Hepatocyte (in vitro differentiated cells): Measurements from ENCODE around the gene MAN1B1. TPM values are rescaled to one million over a fixed set of nuclear protein-coding genes. Genes with fewer than 3 reads are reported as not detected.

Experiments used
- DNase-seq: peaks from one replicate; pipeline ENCODE4 v3.0.0-alpha.2; 2016; ENCODE audit warnings: low spot score
- H2AFZ ChIP-seq: fragments of 200-600 bp; sonication (generic); 2 replicates; pipeline ENCODE4 v1.6.0; 2016; ENCODE audit warnings: antibody characterized with exemption, mild to moderate bottlenecking
- H3K27ac ChIP-seq: fragments of 200-600 bp; sonication (generic); 2 replicates; pipeline ENCODE4 v1.5.1; 2016; ENCODE audit warnings: mild to moderate bottlenecking
- H3K27me3 ChIP-seq: fragments of 200-600 bp; sonication (generic); 2 replicates; pipeline ENCODE4 v1.6.1; 2016
- H3K36me3 ChIP-seq: fragments of 200-600 bp; sonication (generic); replicated peaks from 2 replicates; pipeline ENCODE4 v1.5.1; 2016; ENCODE audit warnings: low read depth; ENCODE audit not compliant: insufficient read depth
- H3K4me1 ChIP-seq: fragments of 200-600 bp; sonication (generic); 2 replicates; pipeline ENCODE4 v1.5.1; 2016; ENCODE audit warnings: mild to moderate bottlenecking, moderate library complexity; ENCODE audit not compliant: insufficient read depth
- H3K4me2 ChIP-seq: fragments of 200-600 bp; sonication (generic); 2 replicates; pipeline ENCODE4 v1.6.0; 2016
- H3K4me3 ChIP-seq: fragments of 200-600 bp; sonication (generic); 2 replicates; pipeline ENCODE4 v1.5.1; 2016; ENCODE audit warnings: mild to moderate bottlenecking
- H3K79me2 ChIP-seq: fragments of 200-600 bp; sonication (generic); 2 replicates; pipeline ENCODE4 v1.6.0; 2017; ENCODE audit warnings: mild to moderate bottlenecking
- H3K9me2 ChIP-seq: fragments of 200-600 bp; sonication (generic); replicated peaks from 2 replicates; pipeline ENCODE4 v1.6.0; 2017; ENCODE audit warnings: mild to moderate bottlenecking; ENCODE audit not compliant: insufficient read depth
- H3K9me3 ChIP-seq: fragments of 200-600 bp; sonication (generic); 2 replicates; pipeline ENCODE4 v1.5.1; 2016; ENCODE audit warnings: low read depth, mild to moderate bottlenecking
- H4K20me1 ChIP-seq: fragments of 200-600 bp; sonication (generic); 2 replicates; pipeline ENCODE4 v1.6.0; 2016; ENCODE audit warnings: mild to moderate bottlenecking; ENCODE audit not compliant: insufficient read depth, poor library complexity, severe bottlenecking
- CTCF ChIP-seq: fragments of 200-600 bp; sonication (generic); IDR thresholded peaks from 2 replicates; pipeline ENCODE4 v1.5.1; 2016; ENCODE audit warnings: antibody characterized with exemption, mild to moderate bottlenecking; ENCODE audit not compliant: poor library complexity
- EZH2 ChIP-seq: fragments of 200-600 bp; sonication (generic); IDR thresholded peaks from 2 replicates; pipeline ENCODE4 v1.6.1; 2016; ENCODE audit warnings: antibody characterized with exemption, mild to moderate bottlenecking, borderline replicate concordance
- EZH2phosphoT487 ChIP-seq: fragments of 200-600 bp; sonication (generic); IDR thresholded peaks from one replicate; pipeline ENCODE4 v1.6.1; 2018; ENCODE audit warnings: antibody characterized with exemption, mild to moderate bottlenecking, low read depth, moderate library complexity; ENCODE audit not compliant: unreplicated experiment, severe bottlenecking
- WGBS: methylation state at CpG from one replicate; pipeline ENCODE4 v1.1.6; 2016; ENCODE audit warnings: low lambda C conversion rate; ENCODE audit errors: missing lambda C conversion rate; 5-methylcytosine and 5-hydroxymethylcytosine counted together
- polyA plus RNA-seq: library from polyadenylated mRNA; unstranded; fragments of >200 nt; fragmentation: Nextera tagmentation; extraction: Ambion mirVana; gene quantifications from 2 replicates; pipeline ENCODE4 v1.2.1, GENCODE V29; 2016
- total RNA-seq: library from RNA; depleted of rRNA; stranded (reverse); fragments of >200 nt; gene quantifications from 2 replicates; pipeline ENCODE4 v1.2.3, GENCODE V29; 2014

The MAN1B1 gene
- total and polyA plus RNA-seq, 2 experiments from 2014 or later, result 60.8 to 94.2 TPM

- H3K9me2 ChIP-seq, result no peaks in the 10 kb centered on the region
- no peak for DNase-seq
- no peak overlapping the region for H3K4me2 ChIP-seq
- no peak for TF ChIP-seq CTCF
- no peak for TF ChIP-seq EZH2phosphoT487
- TF ChIP-seq EZH2, result no peak
- no peaks in the 10 kb centered on the region for H4K20me1 ChIP-seq
- no peak overlapping the region for H2AFZ ChIP-seq
- no peaks in the 10 kb centered on the region for H3K4me1 ChIP-seq
- no peaks in the 10 kb centered on the region for H3K27me3 ChIP-seq
- no peaks in the 10 kb centered on the region for H3K9me3 ChIP-seq
- no peaks in the 10 kb centered on the region for H3K36me3 ChIP-seq
- H3K27ac ChIP-seq, result no peak overlapping the region
- H3K4me3 ChIP-seq, result no peak overlapping the region
- WGBS, result 96% methylated on average over 23 of the region's 27 CpGs
- no peaks in the 10 kb centered on the region for H3K79me2 ChIP-seq
These were observed 20.0 kb downstream of the MAN1B1 start for GRCh38 chr9:137106662-137107250.

GRCh38 chr9:137107312-137107921 is 20.6 kb downstream of the MAN1B1 start:
- TF ChIP-seq CTCF (no peak), EZH2phosphoT487 (no peak), EZH2 (no peak)
- DNase-seq, result no peak
- H3K9me3 ChIP-seq, result no peaks in the 10 kb centered on the region
- WGBS, result 95% methylated on average over 26 of the region's 27 CpGs
- H3K36me3 ChIP-seq, result no peaks in the 10 kb centered on the region
- no peaks in the 10 kb centered on the region for H3K9me2 ChIP-seq
- no peaks in the 10 kb centered on the region for H3K79me2 ChIP-seq
- no peak overlapping the region for H3K4me3 ChIP-seq
- H3K4me1 ChIP-seq, result no peaks in the 10 kb centered on the region
- no peak overlapping the region for H3K27ac ChIP-seq
- H2AFZ ChIP-seq, result no peak overlapping the region
- no peaks in the 10 kb centered on the region for H4K20me1 ChIP-seq
- no peaks in the 10 kb centered on the region for H3K27me3 ChIP-seq
- H3K4me2 ChIP-seq, result no peak overlapping the region

- Histone ChIP-seq H3K4me2 (no peak overlapping the region), H4K20me1 (no peaks in the 10 kb centered on the region), H3K27ac (no peak overlapping the region), H3K79me2 (no peaks in the 10 kb centered on the region), H2AFZ (no peak overlapping the region), H3K9me2 (no peaks in the 10 kb centered on the region), H3K9me3 (no peaks in the 10 kb centered on the region), H3K36me3 (no peaks in the 10 kb centered on the region), H3K4me3 (no peak overlapping the region), H3K4me1 (no peaks in the 10 kb centered on the region), H3K27me3 (no peaks in the 10 kb centered on the region)
- 100% methylated on average over 14 of the region's 17 CpGs for WGBS
- no peak for DNase-seq
- TF ChIP-seq CTCF, result no peak
- no peak for TF ChIP-seq EZH2
- no peak for TF ChIP-seq EZH2phosphoT487
These were observed 21.2 kb downstream of the MAN1B1 start for GRCh38 chr9:137107982-137108381.
